ENCODE results near the gene PPP2R2D.

- TF ChIP-seq CTCF (IDR thresholded peaks at IDR 0.05) (no peak), POLR2A (IDR thresholded peaks at IDR 0.05) (no peak), POLR2AphosphoS5 (IDR thresholded peaks at IDR 0.05) (no peak)
Measured at GRCh38 chr10:132006966-132007365, 106.2 kb downstream of the PPP2R2D start.

Data from transverse colon (tissue), 4 donors.